Breast epithelium (tissue), 3 donors: Measurements from ENCODE around the gene CTRL.

Experiments
- CTCF ChIP-seq, 3 donors: fragments of 450-650 bp; IDR thresholded peaks; one replicate each; pipeline ENCODE4 v1.5.1; 2016 to 2017; ENCODE audit warnings: antibody characterized with exemption in 3 of 3, mild to moderate bottlenecking in 3 of 3, moderate library complexity in 3 of 3
- POLR2AphosphoS5 ChIP-seq, 3 donors: sonication (generic); formaldehyde crosslinking; IDR thresholded peaks; one replicate each; pipeline ENCODE4 v1.6.1; 2017; ENCODE audit warnings: antibody characterized with exemption in 3 of 3

DNA sequence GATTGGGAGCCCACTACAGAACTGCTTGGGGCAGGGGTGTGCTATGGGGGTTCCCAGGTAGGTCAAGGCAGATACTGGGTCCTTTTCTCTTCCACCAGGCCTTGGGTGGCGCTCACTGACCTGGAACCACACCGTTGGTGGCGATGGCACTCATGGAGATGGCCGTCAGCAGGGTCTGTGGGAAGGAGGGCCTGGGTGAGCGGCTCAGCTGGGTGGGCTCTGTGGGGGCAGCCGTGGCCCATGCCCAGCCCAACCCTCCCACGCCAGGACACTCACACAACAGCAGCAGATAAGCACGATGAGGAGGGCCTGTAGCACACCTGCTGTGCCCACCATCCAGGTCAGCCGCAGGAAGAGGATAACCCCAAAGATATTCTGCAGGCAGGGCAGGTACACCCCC, 26.0 kb upstream of the CTRL start:
- TF ChIP-seq POLR2AphosphoS5 (IDR thresholded peaks at IDR 0.05), result no peak
- TF ChIP-seq CTCF (IDR thresholded peaks at IDR 0.05), result no peak
